GM18519 (cell line): ENCODE data around the gene DPP8.
"Not testable (repeated sequence)": the region's sequence is repeated elsewhere in the genome, so short reads cannot be mapped to it uniquely, and the experiment has no call there.

Experiments
- ATAC-seq: cut with Tn5 transposase; IDR thresholded peaks from one replicate; pipeline ENCODE4 v1.9.1; 2021; ENCODE audit warnings: mild to moderate bottlenecking, moderate library complexity; ENCODE audit not compliant: unreplicated experiment, low FRiP score

The DPP8 gene

GRCh38 chr15:65528461-65529060 is 11.1 kb upstream of the DPP8 start:
- no peak for ATAC-seq

GRCh38 chr15:65525622-65526021 is 8.1 kb upstream of the DPP8 start:
- no peak for ATAC-seq

GRCh38 chr15:65524226-65524625 is 6.7 kb upstream of the DPP8 start:
- ATAC-seq: no peak

GRCh38 chr15:65521350-65521749 is 3.9 kb upstream of the DPP8 start:
- no peak for ATAC-seq

- ATAC-seq: no peak
Measured at GRCh38 chr15:65518633-65519285, 1.3 kb upstream of the DPP8 start.

- no peak for ATAC-seq
Measured at GRCh38 chr15:65517866-65518207, 348 bp upstream of the DPP8 start.

- no peak for ATAC-seq
Measured at GRCh38 chr15:65512807-65513416, 4.6 kb downstream of the DPP8 start.

- no peak for ATAC-seq
Measured at GRCh38 chr15:65512189-65512588, 5.3 kb downstream of the DPP8 start.

- ATAC-seq: no peak
Measured at GRCh38 chr15:65509321-65509720, 8.2 kb downstream of the DPP8 start.

GRCh38 chr15:65494076-65494475 is 23.4 kb downstream of the DPP8 start:
- no peak for ATAC-seq

GRCh38 chr15:65484876-65485275 is 32.6 kb downstream of the DPP8 start:
- no peak for ATAC-seq

- ATAC-seq: no peak
Measured at GRCh38 chr15:65476903-65477302, 40.6 kb downstream of the DPP8 start.

GRCh38 chr15:65470866-65471265 is 46.6 kb downstream of the DPP8 start:
- ATAC-seq: no peak

- ATAC-seq: no peak
Measured at GRCh38 chr15:65468229-65468909, 49.1 kb downstream of the DPP8 start.

- no peak for ATAC-seq
Measured at GRCh38 chr15:65466901-65467300, 50.6 kb downstream of the DPP8 start.

- not testable (repeated sequence) for ATAC-seq
Measured at GRCh38 chr15:65463096-65463495, 54.4 kb downstream of the DPP8 start.

GRCh38 chr15:65460741-65461347 is 56.6 kb downstream of the DPP8 start:
- no peak for ATAC-seq

GRCh38 chr15:65455256-65455655 is 62.2 kb downstream of the DPP8 start:
- not testable (repeated sequence) for ATAC-seq

- no peak for ATAC-seq
Measured at GRCh38 chr15:65451989-65452388, 65.5 kb downstream of the DPP8 start.

GRCh38 chr15:65450556-65450955 is 66.9 kb downstream of the DPP8 start:
- ATAC-seq: no peak

- ATAC-seq: no peak
Measured at GRCh38 chr15:65447145-65447544, 70.3 kb downstream of the DPP8 start.
